ENCODE data around the gene SECTM1. TPM values are rescaled to one million over a fixed set of nuclear protein-coding genes. Genes with fewer than 3 reads are reported as not detected.

SECTM1 gene
- total and polyA plus RNA-seq, 2 experiments from 2014 or later: 9.7 to 15.0 TPM

- Histone ChIP-seq H3K9me3 (ENCODE audit: low read depth) (no peaks in the 10 kb centered on the region), H3K4me1 (ENCODE audit: insufficient read depth) (peaks cover 36% of the 10 kb centered on the region), H3K27ac (peak overlapping the region; percentile 57), H3K4me2 (peak overlapping the region; percentile 35), H3K36me3 (replicated peaks; ENCODE audit: insufficient read depth, low read depth) (no peaks in the 10 kb centered on the region), H4K20me1 (ENCODE audit: insufficient read depth, poor library complexity, severe bottlenecking) (no peaks in the 10 kb centered on the region), H3K9me2 (replicated peaks; ENCODE audit: insufficient read depth) (no peaks in the 10 kb centered on the region), H2AFZ (no peak overlapping the region), H3K27me3 (no peaks in the 10 kb centered on the region), H3K4me3 (no peak overlapping the region), H3K79me2 (no peaks in the 10 kb centered on the region)
- TF ChIP-seq EZH2phosphoT487 (IDR thresholded peaks at IDR 0.05; ENCODE audit: low read depth, severe bottlenecking, unreplicated experiment): no peak
- no peak for TF ChIP-seq CTCF (IDR thresholded peaks at IDR 0.05; ENCODE audit: poor library complexity)
- no peak for TF ChIP-seq EZH2 (IDR thresholded peaks at IDR 0.05; ENCODE audit: borderline replicate concordance)
- WGBS (ENCODE audit: low lambda C conversion rate, missing lambda C conversion rate): 77% methylated on average over 23 of the region's 23 CpGs
- no peak for DNase-seq (ENCODE audit: low spot score)
Measured at GRCh38 chr17:82304826-82305726, 28.5 kb downstream of the SECTM1 start.

DNA sequence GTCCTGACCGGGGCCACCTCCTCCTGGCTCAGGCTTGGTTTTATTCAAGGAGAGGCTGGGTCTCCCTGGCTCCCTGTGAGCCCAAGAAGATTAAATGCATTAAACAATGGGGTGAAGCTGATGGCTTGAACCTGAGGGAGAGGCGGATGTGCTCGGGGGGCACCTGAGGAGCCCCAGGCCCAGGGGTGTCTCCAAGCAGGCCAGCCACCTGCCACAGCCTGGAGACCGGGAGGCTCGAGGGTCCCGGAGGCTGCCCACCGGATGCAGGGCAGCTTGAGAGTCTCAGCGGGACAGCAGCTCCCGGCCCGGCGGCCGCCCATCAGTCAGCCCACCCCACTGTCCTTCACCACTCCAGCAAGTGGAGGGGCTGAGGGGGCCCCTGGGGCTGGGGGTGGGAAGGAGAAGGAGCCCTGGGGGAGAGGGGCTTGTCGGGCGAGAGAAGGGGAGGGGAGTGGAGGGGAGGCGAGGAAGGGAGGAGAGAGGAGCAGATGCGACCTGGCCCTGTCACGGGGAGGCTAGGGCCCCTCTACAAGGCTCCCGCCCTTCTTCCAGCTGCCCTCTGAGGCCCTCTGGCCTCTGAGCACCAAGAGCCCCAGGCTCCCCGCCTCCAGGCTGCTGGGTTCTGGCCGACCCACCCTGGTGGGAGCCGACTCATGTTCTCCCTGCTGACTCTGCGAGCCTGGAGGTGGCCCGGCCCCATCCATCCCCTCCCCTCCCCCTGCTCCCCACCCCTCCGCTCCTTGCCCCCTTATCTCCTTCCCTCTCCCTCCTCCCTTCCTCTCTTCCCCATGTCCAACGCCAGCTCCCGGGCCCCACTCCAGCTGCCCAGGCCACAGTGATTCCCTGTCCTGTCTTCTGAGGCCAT lies 29.4 kb downstream of the SECTM1 start:
- DNase-seq (ENCODE audit: low spot score): peak; percentile 68
- Histone ChIP-seq H3K9me2 (replicated peaks; ENCODE audit: insufficient read depth) (no peaks in the 10 kb centered on the region), H2AFZ (no peak overlapping the region), H3K9me3 (ENCODE audit: low read depth) (no peaks in the 10 kb centered on the region), H3K27ac (peak overlapping the region; percentile 57), H3K79me2 (no peaks in the 10 kb centered on the region), H4K20me1 (ENCODE audit: insufficient read depth, poor library complexity, severe bottlenecking) (no peaks in the 10 kb centered on the region), H3K27me3 (no peaks in the 10 kb centered on the region), H3K4me2 (peak overlapping the region; percentile 35), H3K4me1 (ENCODE audit: insufficient read depth) (peaks cover 31% of the 10 kb centered on the region), H3K36me3 (replicated peaks; ENCODE audit: insufficient read depth, low read depth) (no peaks in the 10 kb centered on the region), H3K4me3 (no peak overlapping the region)
- 75% methylated on average over 14 of the region's 26 CpGs for WGBS (ENCODE audit: low lambda C conversion rate, missing lambda C conversion rate)
- TF ChIP-seq EZH2 (IDR thresholded peaks at IDR 0.05; ENCODE audit: borderline replicate concordance) (no peak), EZH2phosphoT487 (IDR thresholded peaks at IDR 0.05; ENCODE audit: low read depth, severe bottlenecking, unreplicated experiment) (no peak), CTCF (IDR thresholded peaks at IDR 0.05; ENCODE audit: poor library complexity) (no peak)

- H3K79me2 ChIP-seq: no peaks in the 10 kb centered on the region
- H3K4me3 ChIP-seq: no peak overlapping the region
- H3K36me3 ChIP-seq (replicated peaks; ENCODE audit: insufficient read depth, low read depth): no peaks in the 10 kb centered on the region
- WGBS (ENCODE audit: low lambda C conversion rate, missing lambda C conversion rate): 82% methylated on average over 35 of the region's 35 CpGs
- peaks cover 39% of the 10 kb centered on the region for H3K4me1 ChIP-seq (ENCODE audit: insufficient read depth)
- no peaks in the 10 kb centered on the region for H4K20me1 ChIP-seq (ENCODE audit: insufficient read depth, poor library complexity, severe bottlenecking)
- no peak for TF ChIP-seq EZH2phosphoT487 (IDR thresholded peaks at IDR 0.05; ENCODE audit: low read depth, severe bottlenecking, unreplicated experiment)
- TF ChIP-seq CTCF (IDR thresholded peaks at IDR 0.05; ENCODE audit: poor library complexity): no peak
- no peak for TF ChIP-seq EZH2 (IDR thresholded peaks at IDR 0.05; ENCODE audit: borderline replicate concordance)
- H3K4me2 ChIP-seq: peak overlapping the region; percentile 35
- H3K9me3 ChIP-seq (ENCODE audit: low read depth): no peaks in the 10 kb centered on the region
- no peaks in the 10 kb centered on the region for H3K27me3 ChIP-seq
- no peak overlapping the region for H3K27ac ChIP-seq
- DNase-seq (ENCODE audit: low spot score): no peak
- H3K9me2 ChIP-seq (replicated peaks; ENCODE audit: insufficient read depth): no peaks in the 10 kb centered on the region
- no peak overlapping the region for H2AFZ ChIP-seq
Measured at GRCh38 chr17:82302991-82303943, 30.3 kb downstream of the SECTM1 start.

Measured in hepatocyte (in vitro differentiated cells).